NB4 (cell line): ENCODE results near the gene CARMIL1.
"Not testable (repeated sequence)": the region's sequence is repeated elsewhere in the genome, so short reads cannot be mapped to it uniquely, and the experiment has no call there.

ENCODE experiments used
- DNase-seq: peaks from one replicate; pipeline ENCODE4 v3.0.0; 2010; ENCODE audit warnings: low read depth
- H3K4me3 ChIP-seq: one replicate; pipeline ENCODE4 v1.5.1; 2011; ENCODE audit warnings: mild to moderate bottlenecking, low read depth, low read length, moderate library complexity
- CTCF ChIP-seq: IDR thresholded peaks from one replicate; pipeline ENCODE4 v1.5.1; 2012; ENCODE audit warnings: low read depth, low read length
- MAX ChIP-seq: IDR thresholded peaks from 2 replicates; pipeline ENCODE4 v1.6.1; 2011; ENCODE audit warnings: low read depth, low read length
- MYC ChIP-seq: IDR thresholded peaks from 2 replicates; pipeline ENCODE4 v1.6.1; 2011; ENCODE audit warnings: low read depth, low read length
- POLR2A ChIP-seq: IDR thresholded peaks from 2 replicates; pipeline ENCODE4 v1.6.1; 2011; ENCODE audit warnings: mild to moderate bottlenecking; ENCODE audit not compliant: insufficient read length; ENCODE audit errors: extremely low read depth

The CARMIL1 gene

GRCh38 chr6:25295651-25296050, 16.5 kb downstream of the CARMIL1 start:
- no peak overlapping the region for H3K4me3 ChIP-seq
- no peak for DNase-seq
- TF ChIP-seq MYC = no peak
- TF ChIP-seq POLR2A = no peak
- no peak for TF ChIP-seq MAX
- TF ChIP-seq CTCF = no peak

GRCh38 chr6:25296217-25296905, 17.2 kb downstream of the CARMIL1 start:
- TF ChIP-seq MYC (no peak), MAX (no peak), POLR2A (no peak), CTCF (no peak)
- no peak for DNase-seq
- no peak overlapping the region for H3K4me3 ChIP-seq

- TF ChIP-seq MYC (no peak), POLR2A (no peak), CTCF (no peak), MAX (no peak)
- H3K4me3 ChIP-seq = no peak overlapping the region
- no peak for DNase-seq
Measured at GRCh38 chr6:25297039-25297441, 17.9 kb downstream of the CARMIL1 start.

GRCh38 chr6:25297823-25298522, 18.8 kb downstream of the CARMIL1 start:
- H3K4me3 ChIP-seq = no peak overlapping the region
- TF ChIP-seq POLR2A (no peak), CTCF (no peak), MAX (no peak), MYC (no peak)
- DNase-seq = no peak

GRCh38 chr6:25298523-25298865, 19.3 kb downstream of the CARMIL1 start:
- not testable (repeated sequence) for DNase-seq

GRCh38 chr6:25301362-25301761, 22.2 kb downstream of the CARMIL1 start:
- no peak overlapping the region for H3K4me3 ChIP-seq
- peak; percentile 79 for DNase-seq
- TF ChIP-seq MYC (peak; percentile 60), POLR2A (no peak), CTCF (no peak), MAX (peak; percentile 41; the same call in 1 of the 2 replicates)

More at GRCh38 chr6:25298523-25298865, 19.3 kb downstream of the CARMIL1 start:
- H3K4me3 ChIP-seq = not testable (repeated sequence)
